GM08714 (cell line): ENCODE measurements around the gene EPS8L3.
A peak's percentile ranks its signal among the peaks of the same experiment; 100 is the strongest.
"Not testable (repeated sequence)": the region's sequence is repeated elsewhere in the genome, so short reads cannot be mapped to it uniquely, and the experiment has no call there.

Experiments
- H3K4me3 ChIP-seq: fragments of 200-500 bp; sonication (Bioruptor generic); 2 replicates; pipeline ENCODE4 v1.5.1; 2014; ENCODE audit warnings: mild to moderate bottlenecking, low read length, inconsistent platforms
- ZNF274 ChIP-seq: IDR thresholded peaks from 2 replicates; pipeline ENCODE4 v1.6.1; 2012; ENCODE audit warnings: mild to moderate bottlenecking, low read depth, low read length

EPS8L3 gene

DNA sequence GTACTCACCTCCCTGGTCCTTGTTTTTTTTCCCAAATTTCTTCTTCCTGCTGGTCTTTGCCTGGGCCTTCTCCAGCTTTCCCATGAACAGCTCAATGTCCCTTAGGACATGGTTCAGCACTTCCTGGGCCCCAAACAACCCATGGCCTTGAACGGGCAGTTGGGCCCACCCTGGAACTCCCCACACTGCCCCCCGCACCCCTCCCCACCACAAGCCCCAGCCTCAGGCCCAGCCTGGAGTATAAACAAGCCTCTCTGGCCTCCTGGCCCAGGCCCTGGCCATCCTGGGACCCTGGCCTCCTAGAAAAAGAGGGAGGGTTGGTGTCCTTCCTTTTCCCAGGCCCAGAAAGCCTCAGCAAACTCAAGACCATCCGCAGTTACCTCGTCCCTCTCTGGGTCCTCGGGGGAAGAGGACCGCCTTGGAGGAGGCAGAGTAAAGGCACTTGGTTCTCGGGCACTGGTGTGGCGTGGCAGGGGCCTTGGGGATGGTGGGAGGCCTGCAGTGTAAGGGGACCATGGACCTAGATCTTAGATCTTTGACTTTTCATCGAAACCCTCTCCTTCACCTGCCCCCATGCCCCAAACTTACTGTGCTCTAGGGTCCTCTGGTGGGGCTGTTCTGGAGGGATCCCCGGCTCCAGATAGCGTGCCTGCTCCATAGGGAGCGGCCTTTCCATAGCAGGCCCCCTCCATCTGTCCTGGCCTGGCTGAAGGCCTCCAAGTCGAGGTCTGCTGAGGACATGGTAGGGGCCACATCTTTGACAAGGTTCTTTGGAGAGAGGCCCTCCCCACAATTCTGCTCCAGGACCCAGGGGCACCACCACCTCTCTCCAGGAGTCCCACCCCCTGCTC lies 5.6 kb downstream of the EPS8L3 start:
- TF ChIP-seq ZNF274, result no peak
- no peak overlapping the region for H3K4me3 ChIP-seq

DNA sequence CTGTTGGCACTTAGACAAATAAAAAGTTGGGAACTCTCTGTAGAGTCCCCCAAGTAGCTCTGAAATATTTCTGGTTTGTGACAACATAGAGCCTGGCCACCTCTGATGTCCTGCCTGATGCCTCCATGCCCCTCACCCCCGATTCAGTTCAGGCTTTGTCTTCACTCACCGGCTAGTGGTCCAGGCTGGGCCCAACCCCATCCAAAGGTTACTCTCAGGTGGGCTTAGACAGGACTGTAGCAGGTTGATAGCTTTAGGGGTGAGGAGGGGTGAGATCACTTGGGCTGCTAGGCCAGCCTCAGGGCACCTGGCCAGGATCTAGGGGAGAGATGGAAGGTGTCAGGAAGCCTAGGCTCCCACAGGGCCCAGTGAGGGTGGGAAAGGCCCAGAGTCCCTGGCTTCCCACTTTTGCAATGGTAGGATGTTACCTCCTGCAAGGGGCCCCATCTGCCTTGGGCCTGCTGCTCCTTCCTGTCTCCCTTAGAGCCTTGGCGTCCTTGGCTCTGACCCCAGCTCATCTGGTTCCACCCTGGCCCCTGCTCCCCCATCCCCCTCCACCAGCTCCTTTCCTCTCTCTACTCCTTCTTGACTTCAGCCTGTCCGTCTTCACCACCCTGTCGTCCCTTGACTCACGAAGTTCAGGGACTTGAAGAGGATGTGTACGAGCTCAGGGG lies 6.7 kb downstream of the EPS8L3 start:
- TF ChIP-seq ZNF274, result no peak
- H3K4me3 ChIP-seq, result no peak overlapping the region

DNA sequence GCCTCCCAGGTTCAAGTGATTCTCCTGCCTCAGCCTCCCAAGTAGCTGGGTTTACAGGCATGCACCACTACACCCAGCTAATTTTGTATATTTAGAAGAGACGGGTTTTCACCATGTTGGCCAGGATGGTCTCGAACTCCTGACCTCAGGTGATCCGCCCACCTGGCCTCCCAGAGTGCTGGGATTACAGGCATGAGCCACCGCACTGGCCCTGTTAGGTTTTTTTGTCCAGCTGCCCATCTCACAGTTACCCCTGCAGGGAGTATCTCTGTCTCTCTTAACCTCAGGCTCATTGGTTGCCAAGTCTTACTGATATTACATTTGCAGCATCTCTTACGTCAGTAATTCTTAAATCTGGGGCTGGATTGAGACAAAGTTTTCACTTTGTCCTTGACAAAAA lies 7.4 kb downstream of the EPS8L3 start:
- not testable (repeated sequence) for H3K4me3 ChIP-seq

DNA sequence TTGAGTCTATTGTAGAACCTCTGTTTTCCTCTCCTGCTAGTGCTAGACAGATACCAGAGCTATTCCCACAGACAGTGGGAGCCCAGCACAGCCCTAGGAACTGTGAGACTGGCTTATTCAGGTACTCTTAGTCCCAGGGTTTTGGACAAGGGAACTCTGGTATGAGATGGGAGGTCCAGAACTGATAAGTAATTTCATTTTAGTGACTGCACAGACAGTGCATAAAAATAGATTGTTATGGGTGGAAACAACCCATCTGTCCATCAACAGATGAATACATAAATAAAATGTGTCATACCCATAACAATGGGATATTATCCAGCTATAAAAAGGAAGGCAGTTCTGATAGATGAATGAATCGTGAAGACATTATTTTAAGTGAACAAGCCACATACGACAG lies 9.0 kb downstream of the EPS8L3 start:
- no peak overlapping the region for H3K4me3 ChIP-seq
- TF ChIP-seq ZNF274, result no peak

DNA sequence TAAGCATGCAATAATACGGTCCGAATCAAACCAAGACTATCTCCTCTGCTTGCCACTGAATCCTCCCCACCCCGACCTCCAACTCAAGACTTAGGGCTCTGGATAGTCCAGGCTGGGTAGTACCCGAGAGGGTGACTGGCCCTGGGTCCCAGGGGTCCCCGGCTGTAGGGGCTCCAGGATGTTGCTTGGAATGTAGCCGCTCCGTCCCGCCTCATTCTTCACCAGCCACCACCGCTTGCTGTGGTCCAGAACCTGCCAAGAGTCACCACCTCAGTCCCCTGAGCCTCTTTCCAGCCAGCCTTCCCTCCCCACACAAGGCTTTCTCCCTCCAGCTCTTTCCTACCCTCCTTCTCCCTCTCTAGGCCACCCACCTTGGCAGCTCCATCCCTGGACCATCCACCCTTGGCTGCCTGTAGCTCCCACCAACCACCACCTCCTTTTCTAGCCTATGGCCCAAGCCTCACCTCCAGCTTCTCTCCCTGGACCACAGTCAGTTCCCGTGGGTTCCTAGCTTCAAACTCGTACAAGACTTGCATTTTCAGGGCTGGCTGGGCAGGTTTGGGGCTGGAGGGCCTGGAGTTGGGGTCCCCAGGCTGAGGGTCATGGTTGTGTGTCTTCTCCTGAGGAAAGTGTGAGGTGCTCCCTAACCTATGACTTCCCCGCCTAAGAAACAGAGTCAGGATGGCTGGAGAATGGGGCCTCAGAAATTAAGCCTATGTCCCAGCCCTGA lies 12.0 kb downstream of the EPS8L3 start:
- TF ChIP-seq ZNF274, result no peak
- H3K4me3 ChIP-seq, result no peak overlapping the region

DNA sequence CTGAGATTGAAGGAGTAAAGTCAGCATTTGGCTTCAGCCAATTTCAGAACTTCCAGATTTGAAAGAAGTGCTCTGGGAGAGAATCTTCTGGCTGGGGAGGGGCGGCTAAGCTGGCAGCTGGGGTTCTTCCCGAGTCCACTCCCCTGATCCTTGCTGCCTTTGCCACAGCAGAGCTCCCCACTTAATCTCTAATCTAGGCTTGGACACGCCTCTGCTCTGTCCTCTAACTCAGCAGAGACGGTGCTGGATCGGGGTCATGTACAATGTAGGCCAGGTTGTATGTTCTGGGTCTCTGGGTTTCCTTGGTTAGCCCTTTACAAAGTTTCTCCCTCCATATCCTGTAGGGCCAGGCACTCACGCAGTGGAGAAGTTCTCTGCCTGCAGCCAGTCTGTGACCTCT lies 12.8 kb downstream of the EPS8L3 start:
- no peak overlapping the region for H3K4me3 ChIP-seq
- TF ChIP-seq ZNF274, result no peak

DNA sequence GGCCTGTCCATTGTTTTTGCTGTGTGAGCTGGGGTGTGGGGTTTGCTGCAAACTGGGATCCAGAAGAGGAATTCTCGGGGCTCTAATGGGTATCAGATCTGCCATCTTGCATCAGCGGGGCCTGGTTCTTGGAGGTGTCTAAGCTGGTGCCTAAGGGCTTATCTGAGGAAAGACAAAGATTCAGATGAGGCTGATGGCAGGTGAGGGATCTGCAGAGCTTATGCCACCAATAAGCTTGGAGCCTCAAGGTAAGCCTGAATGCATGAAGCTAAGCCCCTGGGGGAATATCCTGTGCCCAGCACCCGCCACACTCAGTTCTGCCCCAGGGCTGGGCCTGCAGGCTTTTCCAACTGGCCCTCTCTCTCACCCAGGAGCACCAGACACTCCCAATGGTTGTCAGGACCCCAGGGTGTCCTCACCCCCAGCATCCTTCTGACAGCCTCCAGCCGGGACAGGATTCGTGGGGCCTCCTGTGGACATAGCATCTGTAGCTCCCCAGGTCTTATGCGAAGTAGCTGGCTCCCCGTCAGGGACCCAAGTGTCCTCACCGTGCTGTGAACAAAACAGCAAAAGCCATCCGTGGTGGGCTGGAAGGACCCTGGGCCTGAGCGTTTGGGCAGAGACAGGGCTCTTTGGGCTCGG lies 13.4 kb downstream of the EPS8L3 start:
- no peak for TF ChIP-seq ZNF274
- no peak overlapping the region for H3K4me3 ChIP-seq

DNA sequence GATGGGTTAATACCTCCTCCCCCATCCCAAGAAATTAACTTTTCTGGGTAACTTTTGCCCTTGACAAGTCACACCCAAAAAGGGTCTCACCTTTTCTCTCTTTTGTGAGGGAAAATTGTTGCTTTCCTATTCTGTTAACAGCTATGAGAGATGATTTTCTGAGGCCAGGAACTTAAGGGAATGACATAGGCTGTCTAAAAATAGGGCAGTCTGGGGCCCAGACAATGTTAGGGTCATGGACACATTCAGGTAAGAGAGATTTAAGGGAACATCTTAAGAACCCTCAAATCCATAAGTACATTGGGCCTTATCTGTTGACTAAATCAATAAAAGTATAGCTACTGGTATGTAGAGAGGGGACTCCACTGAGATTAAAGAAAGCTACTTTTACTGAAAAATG lies 14.5 kb downstream of the EPS8L3 start:
- H3K4me3 ChIP-seq, result no peak overlapping the region
- no peak for TF ChIP-seq ZNF274

DNA sequence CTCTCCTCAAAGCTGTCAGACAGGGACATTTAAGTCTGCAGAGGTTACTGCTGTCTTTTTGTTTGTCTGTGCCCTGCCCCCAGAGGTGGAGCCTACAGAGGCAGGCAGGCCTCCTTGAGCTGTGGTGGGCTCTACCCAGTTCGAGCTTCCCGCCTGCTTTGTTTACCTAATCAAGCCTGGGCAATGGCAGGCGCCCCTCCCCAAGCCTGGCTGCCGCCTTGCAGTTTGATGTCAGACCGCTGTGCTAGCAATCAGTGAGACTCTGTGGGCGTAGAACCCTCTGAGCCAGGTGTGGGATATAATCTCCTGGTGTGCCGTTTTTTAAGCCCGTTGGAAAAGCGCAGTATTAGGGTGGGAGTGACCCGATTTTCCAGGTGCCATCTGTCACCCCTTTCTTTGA lies 15.4 kb downstream of the EPS8L3 start:
- H3K4me3 ChIP-seq, result not testable (repeated sequence)

DNA sequence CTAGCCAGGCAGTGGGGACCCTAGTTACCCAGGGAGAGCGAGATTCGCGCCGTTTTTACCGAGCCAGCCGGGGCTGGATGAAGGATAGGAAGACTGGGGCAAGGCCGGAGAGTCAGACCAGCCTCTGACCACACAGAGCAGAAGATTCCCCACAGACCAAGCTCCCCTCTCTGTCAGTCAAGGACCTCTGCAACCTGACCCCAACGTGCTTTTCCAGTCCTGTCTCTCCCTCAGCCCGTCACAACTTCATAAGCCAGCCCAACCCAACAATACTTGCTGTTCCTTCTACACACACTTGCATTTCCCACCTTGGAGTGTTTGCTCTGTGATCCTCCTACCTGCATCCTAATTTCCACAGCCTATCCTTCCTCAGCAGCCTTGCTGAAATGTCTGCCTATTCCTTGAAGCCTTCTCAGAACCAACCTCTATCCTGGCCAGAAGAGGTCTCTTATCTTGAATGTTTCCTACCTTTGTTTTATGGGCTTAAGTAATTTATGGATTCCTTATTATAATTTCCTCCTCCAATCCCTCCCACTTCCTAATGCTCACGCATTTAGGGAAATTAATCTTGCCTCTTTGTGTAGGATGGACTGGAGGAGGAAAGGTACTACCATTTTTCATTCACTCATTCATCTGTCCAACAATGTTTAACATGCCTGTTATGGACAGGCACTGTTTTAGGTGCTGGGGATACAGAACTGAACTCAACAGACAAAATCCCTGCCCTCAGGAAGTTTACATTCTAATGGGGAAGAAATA lies 22.9 kb downstream of the EPS8L3 start, which contains the start of gene GSTM3:
Gene GSTM3, minus strand, starts transcription at position 424 of the 759 bp plus-strand sequence. CDS start 751 bp downstream, outside the sequence.
- H3K4me3 ChIP-seq, result peak within 1 kb of the TSS; percentile 49; the same call in 1 of the 2 replicates
- TF ChIP-seq ZNF274, result no peak

DNA sequence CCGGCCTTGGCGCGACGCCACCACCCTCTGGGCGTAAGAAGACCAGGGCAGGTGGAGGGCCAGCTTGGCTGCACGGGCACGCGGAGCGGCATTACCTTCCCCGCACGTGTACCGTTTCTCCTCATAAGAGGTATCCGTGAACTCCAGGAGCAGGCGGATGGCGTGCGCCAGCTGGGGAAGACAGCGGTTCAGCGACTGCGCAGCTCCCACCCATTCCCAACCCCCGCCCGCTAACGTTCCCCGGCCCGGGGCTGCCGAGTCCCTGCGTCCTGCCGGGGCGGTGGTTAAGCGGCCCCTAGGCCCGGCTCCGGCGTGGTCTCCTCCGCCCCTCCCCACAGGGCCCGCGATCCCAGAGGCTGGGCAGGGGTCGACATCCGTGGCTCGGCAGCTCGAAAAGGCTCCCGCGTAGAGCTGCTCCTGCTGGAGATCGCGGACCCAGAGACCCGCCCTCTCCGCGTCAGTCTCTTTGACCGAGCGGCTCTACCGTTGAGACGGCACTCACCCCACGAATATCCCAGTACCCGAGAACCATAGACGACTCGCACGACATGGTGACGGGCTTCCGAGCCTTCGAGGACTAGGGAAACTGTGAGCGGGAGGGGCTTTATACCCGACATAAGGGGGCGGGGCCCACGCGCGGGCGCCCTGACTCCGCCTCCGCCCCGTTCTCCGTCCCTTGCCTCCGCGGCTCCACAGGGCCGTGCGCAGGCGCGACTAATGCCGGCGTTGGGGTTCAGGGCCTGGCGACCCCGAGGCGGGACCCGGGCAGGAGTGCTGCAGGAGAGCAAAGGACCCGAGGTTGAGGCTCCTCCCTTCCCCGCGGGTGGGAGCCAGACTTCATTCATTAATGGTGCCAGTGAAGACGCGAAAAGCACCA lies 23.7 kb downstream of the EPS8L3 start:
- TF ChIP-seq ZNF274, result no peak
- H3K4me3 ChIP-seq, result peak overlapping the region; percentile 49; the same call in 1 of the 2 replicates

DNA sequence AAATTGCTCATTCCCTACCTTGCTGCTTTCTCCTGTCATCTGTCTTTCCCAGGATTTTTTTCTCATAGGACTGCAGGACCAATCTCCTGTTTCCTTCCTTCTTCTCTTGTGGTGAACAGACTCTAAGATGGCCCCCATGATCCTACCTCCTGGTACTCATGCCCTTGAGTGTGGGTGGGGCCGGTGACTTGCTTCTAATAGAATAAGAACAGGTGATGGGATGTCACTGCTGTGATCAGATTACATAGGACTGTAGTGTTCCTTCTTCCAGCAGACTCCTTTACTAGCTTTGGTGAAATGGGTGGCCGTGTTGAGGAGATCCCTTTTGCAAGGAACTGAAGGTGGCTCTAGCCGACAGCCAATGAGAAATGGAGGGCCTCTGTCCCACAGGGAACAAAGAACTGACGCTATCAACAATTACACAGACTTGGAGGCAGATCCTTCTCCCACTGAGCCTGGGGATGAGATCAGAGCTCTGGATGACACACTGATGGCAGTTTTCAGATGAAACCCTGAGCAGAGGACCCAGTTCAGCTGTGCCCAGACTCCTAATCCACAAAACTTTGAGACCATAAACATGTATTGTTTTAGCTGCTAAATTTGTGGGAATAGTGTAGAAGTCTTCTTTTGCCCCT lies 30.4 kb downstream of the EPS8L3 start:
- H3K4me3 ChIP-seq, result no peak overlapping the region
- TF ChIP-seq ZNF274, result no peak
